Activated T-cell treated with anti-CD3 and anti-CD28 coated beads for 48 hours (primary cell): ENCODE results near the gene BLOC1S2.
"Not testable (repeated sequence)": the region's sequence is repeated elsewhere in the genome, so short reads cannot be mapped to it uniquely, and the experiment has no call there.

ENCODE experiments used
- DNase-seq: peaks from one replicate; pipeline ENCODE4 v3.0.0-alpha.2; 2020; ENCODE audit warnings: low read depth

Gene BLOC1S2

GRCh38 chr10:100286051-100287033 is at the start of gene BLOC1S2:
Gene BLOC1S2, minus strand, starts transcription at chr10:100286680. Its CDS starts 21 bp downstream, at chr10:100286659.
- peak; percentile 87 for DNase-seq

DNA sequence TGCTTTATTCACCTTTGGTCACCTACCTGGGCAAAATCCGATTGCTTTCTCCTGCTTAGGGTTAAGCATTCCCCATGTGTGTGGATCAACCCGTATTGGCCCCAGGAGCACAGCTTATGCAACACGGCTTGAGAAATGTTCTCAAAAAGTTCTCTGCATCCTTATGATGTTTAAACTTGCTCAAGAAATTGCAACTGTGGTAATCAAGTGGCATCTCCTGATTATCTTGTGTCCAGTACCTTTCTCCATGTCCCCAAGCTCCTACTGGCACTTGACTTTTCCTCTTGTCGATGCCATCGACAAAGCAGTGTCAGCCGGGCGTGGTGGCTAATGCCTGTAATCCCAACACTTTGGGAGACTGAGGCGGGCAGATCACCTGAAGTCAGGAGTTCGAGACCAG is 48.3 kb upstream of the BLOC1S2 start:
- DNase-seq = no peak

DNA sequence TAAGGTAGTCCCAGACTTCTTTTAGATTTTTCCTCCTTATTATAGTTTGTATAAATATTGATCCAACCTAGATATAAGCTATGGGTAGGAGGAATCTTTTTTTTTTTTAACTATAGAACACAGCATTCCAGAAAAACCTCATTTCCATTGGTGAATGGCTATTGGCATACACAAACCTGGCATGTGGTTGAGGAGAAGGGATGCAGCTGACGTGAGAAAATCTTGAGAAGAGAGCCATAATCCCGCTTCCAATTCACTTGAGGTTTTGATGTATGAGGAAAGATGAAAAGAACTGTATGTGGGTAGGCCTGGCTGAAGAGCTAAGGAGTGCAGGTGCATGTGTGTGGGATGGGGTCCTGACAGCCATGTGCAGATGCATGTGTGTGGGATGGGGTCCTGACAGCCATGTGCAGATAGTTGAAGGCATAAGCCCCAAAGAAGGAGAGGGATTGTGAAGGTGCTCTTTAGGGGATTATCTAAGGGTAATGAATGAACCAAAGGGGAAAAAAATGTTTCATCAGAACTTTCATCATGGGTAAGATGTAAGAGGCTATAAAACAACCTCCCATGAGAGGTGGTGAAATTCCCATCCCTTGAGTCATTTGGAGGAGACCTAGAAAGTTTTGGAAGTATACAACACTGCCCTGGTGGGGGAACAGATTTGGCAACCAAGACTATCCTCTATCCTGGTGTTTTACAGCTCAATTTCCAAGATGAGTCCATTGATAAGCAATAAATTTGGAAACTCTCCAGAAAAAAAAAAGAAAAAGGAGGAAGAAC is 47.4 kb upstream of the BLOC1S2 start:
- DNase-seq = no peak

DNA sequence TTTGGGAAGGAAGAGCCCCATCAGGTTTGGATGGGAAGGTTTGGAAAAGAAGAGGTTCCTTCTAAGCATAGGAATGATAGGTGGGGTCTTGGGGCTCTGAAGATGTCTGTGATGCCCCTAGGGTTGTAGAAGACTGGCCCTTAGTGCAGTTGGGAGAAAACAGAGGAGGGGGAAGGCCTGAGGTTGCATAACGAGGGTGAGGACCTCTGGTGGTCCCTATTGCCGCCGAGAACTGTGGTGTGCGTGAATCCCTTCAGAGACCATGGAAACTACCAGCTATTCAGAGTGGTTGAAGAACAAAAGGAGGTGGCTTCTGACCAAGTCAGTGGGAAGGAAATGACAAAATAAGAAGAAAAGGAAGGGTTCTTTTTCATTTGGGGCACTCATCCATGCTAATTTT is 46.6 kb upstream of the BLOC1S2 start:
- no peak for DNase-seq

DNA sequence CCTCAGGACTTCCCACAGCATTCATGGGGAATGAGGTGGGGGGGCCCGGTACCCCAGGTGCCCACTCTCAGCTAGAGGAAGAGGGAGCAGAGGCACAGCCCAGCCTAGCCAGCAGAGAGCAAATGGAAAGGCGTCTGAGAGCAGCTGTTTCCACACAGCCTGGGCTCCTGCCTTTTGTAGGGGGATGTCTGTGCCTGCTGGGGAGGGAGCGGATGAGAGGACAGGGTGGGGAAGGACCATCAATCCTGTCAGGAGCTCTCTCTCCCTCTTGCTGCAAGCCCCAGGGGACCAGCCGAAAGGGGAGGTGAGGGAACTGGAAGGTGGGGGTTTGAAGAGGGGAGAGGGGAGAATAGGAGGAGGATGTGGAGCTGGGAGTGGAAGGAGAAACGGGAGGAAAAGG is 43.6 kb upstream of the BLOC1S2 start, which contains the start of gene PKD2L1:
PKD2L1 (minus strand) TSS at position 150 of the 400 bp plus-strand sequence; CDS start at position 25, 125 bp downstream.
- DNase-seq = no peak

DNA sequence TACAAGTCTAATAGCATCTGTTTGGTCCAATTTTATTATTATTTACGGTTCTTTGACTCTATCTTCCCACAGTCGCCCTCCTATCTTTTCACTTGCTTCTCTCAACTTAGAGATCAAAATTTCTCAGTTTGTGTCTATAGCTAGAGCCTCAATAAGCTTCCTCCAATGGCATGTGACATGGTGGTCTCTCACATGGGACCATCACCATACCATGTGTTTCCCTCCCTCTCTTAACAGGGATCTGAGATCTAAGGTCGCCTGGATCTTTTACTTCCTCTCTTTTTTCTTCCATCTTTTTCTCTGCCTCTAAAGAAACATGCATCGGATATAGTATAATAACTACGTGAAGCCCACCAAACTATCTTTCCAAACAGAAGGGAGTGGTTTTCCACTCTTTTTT is 41.7 kb upstream of the BLOC1S2 start:
- no peak for DNase-seq

GRCh38 chr10:100327718-100328009 is 41.2 kb upstream of the BLOC1S2 start:
- no peak for DNase-seq

GRCh38 chr10:100327007-100327717 is 40.7 kb upstream of the BLOC1S2 start:
- DNase-seq = no peak

DNA sequence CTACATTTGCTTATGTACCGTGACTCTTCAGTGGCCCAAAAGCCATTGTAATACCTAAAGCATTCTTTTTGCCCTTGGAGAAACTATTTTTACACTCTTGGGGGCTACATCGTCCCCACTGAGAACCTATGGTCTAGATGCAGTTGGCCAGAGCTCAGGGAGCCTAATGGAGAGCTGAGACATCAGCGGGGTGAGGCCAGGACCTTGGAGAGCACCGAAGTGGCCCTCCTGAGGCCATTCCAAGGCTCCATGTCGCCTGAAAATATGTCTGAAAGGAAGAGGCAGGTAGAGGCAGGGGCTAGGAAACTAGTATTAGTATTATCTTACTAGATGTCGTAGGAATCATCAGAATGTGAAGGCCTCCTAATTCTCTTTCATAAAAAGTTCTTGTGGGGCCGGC is 38.7 kb upstream of the BLOC1S2 start:
- no peak for DNase-seq

- DNase-seq = no peak
Measured at GRCh38 chr10:100319707-100320402, 33.4 kb upstream of the BLOC1S2 start.

DNA sequence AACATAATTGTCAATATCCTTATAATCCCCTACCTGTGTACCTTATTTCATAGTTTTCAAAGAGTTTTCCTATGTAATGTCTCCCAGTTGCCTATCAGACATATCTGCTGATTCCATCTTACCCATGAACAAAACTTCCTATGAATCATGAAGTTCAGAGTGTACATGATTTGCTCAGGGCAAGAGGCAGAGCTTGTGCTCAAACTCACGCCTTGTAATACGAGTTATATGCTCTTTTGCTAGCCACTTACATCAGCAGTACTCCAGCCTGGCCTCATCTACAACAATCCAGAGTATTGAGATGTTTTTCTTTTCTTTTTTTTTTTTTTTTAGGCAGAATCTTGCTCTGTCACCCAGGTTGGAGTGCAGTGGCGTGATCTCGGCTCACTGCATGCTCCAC is 31.7 kb upstream of the BLOC1S2 start:
- DNase-seq = no peak

DNA sequence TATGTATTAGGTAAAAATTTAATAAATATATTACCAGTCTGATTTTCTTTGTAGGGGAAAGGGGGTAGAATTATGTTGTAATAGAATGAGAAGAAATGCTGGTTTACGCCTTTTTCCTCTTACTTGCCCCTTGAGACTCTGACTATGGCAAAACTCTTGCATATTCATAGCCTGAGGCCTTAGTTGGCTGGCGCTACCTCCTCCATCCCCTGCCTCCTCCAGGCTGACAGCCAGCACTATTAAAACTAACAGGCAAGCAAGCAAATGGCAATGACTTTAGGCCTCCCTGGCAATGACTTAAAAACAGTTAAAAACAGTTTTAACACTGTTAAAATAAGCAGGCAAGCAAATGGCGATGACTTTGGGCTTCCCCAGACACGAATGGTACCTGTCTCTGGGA is 29.1 kb upstream of the BLOC1S2 start:
- DNase-seq = no peak

- DNase-seq = no peak
Measured at GRCh38 chr10:100311298-100311697, 24.8 kb upstream of the BLOC1S2 start.

GRCh38 chr10:100307684-100308083 is 21.2 kb upstream of the BLOC1S2 start:
- no peak for DNase-seq

GRCh38 chr10:100306861-100307260 is 20.4 kb upstream of the BLOC1S2 start:
- no peak for DNase-seq

DNA sequence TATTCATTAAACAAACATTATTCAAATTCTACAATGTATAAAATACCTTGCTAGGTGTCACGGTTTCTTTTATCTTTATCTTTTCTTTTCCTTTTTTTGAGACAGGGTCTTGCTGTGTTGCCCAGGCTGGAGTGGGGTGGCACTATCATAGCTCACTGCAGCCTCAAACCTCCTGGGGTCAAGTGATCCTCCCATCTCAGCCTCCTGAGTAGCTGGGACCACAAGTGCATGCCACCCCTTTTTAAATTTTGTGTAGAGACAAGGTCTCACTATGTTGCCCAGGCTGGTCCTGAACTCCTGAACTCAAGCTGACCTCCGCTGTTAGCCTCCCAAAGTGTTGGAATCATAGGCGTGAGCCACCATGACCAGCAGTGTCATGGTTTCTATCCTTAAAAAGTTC is 17.9 kb upstream of the BLOC1S2 start:
- DNase-seq = no peak

- no peak for DNase-seq
Measured at GRCh38 chr10:100303724-100304319, 17.3 kb upstream of the BLOC1S2 start.

GRCh38 chr10:100301123-100301522 is 14.6 kb upstream of the BLOC1S2 start:
- not testable (repeated sequence) for DNase-seq

- DNase-seq = no peak
Measured at GRCh38 chr10:100297242-100297641, 10.8 kb upstream of the BLOC1S2 start.

DNA sequence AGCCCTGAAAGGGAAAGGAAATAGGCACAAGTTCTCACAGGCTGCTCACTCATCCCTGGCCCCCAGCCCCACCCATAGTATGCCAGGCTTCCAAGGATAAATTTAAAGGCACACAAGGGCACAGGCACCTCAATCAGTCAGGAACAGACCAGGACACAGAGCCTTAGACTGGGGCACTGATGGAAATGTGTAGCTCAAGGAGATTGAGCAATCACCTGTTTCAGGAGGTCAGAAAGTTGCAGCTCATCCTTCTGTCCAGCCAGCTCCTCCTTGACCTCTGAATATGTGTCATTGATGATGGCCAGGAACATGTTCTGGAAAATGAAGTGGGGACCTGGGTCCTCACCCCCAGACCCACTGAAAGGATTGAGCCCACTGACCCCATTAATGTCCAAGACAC is 6.6 kb upstream of the BLOC1S2 start:
- DNase-seq = no peak

DNA sequence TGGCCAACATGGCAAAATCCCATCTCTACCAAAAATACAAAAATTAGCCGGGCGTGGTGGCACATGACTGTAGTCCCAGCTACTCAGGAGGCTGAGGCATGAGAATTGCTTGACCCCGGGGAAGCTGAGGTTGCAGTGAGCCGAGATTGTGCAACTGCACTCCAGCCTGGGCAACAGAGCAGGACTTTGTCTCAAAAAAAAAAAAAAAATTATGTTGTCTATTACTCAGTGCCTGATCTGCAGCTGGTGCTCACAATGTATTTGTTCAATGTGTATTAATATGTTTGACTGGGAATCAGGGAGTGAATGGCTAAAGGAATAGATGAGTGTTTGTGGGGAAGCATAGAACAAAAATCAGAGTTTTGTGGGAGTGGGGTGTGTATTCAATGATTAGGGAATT is 5.8 kb upstream of the BLOC1S2 start:
- not testable (repeated sequence) for DNase-seq
